ENCODE measurements around the gene RBKS. TPM values are rescaled to one million over a fixed set of nuclear protein-coding genes. Genes with fewer than 3 reads are reported as not detected.

Gene RBKS
- total and polyA plus RNA-seq, 2 of the 13 experiments (the other 11 are each of a cell fraction or from before 2014, with no cell fraction given), result 7.7 to 8.3 TPM

DNA sequence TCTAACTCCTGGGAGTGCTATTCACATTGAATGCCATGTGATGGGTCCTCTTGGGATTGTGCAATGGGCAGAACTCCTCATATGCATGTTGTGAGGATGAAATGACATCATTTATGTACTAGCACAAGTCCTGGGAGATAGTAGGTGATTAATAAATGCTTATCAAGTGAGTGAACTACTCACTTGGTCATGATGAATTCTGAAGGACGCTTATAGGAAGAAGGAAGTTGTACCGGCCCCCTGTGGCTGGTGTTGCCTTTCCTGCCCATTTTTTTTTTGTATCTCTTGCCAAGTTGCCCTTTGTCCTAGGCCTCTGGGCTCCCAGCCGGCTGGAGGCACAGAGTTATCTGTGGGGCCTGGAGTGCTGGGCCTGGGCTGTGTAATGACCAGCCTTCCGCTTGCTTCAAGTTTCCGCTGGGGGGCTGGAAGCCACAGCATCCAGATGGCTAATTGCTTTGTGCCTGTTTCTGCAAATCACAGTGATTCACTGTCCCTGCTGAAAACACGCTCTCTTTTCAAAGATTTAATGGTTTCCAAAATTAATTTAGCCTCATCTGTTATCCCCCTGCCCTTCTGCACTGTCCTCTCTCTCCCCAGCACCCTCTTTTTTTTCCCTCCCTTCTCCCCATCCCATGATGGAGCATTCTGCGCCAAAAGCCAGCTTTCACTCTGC is 152.4 kb downstream of the RBKS start (continued):
- TF ChIP-seq HMG20A (CRISPR knock-in tag; IDR thresholded peaks at IDR 0.05; ENCODE audit: borderline replicate concordance) (peak; percentile 73), ZSCAN25 (CRISPR knock-in tag; IDR thresholded peaks at IDR 0.05) (peak; percentile 41), ZNF441 (CRISPR knock-in tag; IDR thresholded peaks at IDR 0.05; ENCODE audit: borderline replicate concordance) (peak; percentile 22), ZNF383 (CRISPR knock-in tag; IDR thresholded peaks at IDR 0.05; ENCODE audit: borderline replicate concordance) (no peak), ELF4 (CRISPR knock-in tag; IDR thresholded peaks at IDR 0.05; ENCODE audit: borderline replicate concordance) (peak; percentile 90; the same call in 1 of the 2 replicates), ZBTB1 (CRISPR knock-in tag; IDR thresholded peaks at IDR 0.05; ENCODE audit: borderline replicate concordance) (no peak), RBFOX2 (IDR thresholded peaks at IDR 0.05; ENCODE audit: low read depth, low read length) (0 out of 2 replicates have a peak, but pooled peaks have one; percentile 37), SATB2 (CRISPR knock-in tag; IDR thresholded peaks at IDR 0.05) (0 out of 2 replicates have a peak, but pooled peaks have one; percentile 32), RARG (CRISPR knock-in tag; IDR thresholded peaks at IDR 0.05; ENCODE audit: low read depth) (no peak), ZNF362 (CRISPR knock-in tag; IDR thresholded peaks at IDR 0.05; ENCODE audit: borderline replicate concordance) (peak; percentile 98)
- TF ChIP-seq, protein P1, sequence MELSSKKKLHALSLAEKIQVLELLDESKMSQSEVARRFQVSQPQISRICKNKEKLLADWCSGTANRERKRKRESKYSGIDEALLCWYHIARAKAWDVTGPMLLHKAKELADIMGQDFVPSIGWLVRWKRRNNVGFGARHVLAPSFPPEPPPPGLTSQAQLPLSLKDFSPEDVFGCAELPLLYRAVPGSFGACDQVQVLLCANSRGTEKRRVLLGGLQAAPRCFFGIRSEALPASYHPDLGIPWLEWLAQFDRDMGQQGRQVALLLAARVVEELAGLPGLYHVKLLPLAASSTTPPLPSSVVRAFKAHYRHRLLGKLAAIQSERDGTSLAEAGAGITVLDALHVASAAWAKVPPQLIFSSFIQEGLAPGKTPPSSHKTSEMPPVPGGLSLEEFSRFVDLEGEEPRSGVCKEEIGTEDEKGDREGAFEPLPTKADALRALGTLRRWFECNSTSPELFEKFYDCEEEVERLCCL (CRISPR knock-in tag; IDR thresholded peaks at IDR 0.05; ENCODE audit: borderline replicate concordance), result peak; percentile 81
- TF ChIP-seq, protein P2, sequence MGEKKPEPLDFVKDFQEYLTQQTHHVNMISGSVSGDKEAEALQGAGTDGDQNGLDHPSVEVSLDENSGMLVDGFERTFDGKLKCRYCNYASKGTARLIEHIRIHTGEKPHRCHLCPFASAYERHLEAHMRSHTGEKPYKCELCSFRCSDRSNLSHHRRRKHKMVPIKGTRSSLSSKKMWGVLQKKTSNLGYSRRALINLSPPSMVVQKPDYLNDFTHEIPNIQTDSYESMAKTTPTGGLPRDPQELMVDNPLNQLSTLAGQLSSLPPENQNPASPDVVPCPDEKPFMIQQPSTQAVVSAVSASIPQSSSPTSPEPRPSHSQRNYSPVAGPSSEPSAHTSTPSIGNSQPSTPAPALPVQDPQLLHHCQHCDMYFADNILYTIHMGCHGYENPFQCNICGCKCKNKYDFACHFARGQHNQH (CRISPR knock-in tag; IDR thresholded peaks at IDR 0.05), result peak; percentile 51; the same call in 1 of the 2 replicates
- TF ChIP-seq, protein P3, sequence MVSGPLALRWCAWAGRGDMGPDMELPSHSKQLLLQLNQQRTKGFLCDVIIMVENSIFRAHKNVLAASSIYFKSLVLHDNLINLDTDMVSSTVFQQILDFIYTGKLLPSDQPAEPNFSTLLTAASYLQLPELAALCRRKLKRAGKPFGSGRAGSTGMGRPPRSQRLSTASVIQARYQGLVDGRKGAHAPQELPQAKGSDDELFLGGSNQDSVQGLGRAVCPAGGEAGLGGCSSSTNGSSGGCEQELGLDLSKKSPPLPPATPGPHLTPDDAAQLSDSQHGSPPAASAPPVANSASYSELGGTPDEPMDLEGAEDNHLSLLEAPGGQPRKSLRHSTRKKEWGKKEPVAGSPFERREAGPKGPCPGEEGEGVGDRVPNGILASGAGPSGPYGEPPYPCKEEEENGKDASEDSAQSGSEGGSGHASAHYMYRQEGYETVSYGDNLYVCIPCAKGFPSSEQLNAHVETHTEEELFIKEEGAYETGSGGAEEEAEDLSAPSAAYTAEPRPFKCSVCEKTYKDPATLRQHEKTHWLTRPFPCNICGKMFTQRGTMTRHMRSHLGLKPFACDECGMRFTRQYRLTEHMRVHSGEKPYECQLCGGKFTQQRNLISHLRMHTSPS (CRISPR knock-in tag; IDR thresholded peaks at IDR 0.05; ENCODE audit: low read depth), result peak; percentile 68; the same call in 1 of the 2 replicates
- TF ChIP-seq, protein P4, sequence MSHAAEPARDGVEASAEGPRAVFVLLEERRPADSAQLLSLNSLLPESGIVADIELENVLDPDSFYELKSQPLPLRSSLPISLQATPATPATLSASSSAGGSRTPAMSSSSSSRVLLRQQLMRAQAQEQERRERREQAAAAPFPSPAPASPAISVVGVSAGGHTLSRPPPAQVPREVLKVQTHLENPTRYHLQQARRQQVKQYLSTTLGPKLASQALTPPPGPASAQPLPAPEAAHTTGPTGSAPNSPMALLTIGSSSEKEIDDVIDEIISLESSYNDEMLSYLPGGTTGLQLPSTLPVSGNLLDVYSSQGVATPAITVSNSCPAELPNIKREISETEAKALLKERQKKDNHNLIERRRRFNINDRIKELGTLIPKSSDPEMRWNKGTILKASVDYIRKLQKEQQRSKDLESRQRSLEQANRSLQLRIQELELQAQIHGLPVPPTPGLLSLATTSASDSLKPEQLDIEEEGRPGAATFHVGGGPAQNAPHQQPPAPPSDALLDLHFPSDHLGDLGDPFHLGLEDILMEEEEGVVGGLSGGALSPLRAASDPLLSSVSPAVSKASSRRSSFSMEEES (CRISPR knock-in tag; IDR thresholded peaks at IDR 0.05), result peak; percentile 36; the same call in 1 of the 2 replicates
- TF ChIP-seq, protein P5, sequence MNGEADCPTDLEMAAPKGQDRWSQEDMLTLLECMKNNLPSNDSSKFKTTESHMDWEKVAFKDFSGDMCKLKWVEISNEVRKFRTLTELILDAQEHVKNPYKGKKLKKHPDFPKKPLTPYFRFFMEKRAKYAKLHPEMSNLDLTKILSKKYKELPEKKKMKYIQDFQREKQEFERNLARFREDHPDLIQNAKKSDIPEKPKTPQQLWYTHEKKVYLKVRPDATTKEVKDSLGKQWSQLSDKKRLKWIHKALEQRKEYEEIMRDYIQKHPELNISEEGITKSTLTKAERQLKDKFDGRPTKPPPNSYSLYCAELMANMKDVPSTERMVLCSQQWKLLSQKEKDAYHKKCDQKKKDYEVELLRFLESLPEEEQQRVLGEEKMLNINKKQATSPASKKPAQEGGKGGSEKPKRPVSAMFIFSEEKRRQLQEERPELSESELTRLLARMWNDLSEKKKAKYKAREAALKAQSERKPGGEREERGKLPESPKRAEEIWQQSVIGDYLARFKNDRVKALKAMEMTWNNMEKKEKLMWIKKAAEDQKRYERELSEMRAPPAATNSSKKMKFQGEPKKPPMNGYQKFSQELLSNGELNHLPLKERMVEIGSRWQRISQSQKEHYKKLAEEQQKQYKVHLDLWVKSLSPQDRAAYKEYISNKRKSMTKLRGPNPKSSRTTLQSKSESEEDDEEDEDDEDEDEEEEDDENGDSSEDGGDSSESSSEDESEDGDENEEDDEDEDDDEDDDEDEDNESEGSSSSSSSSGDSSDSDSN (CRISPR knock-in tag; IDR thresholded peaks at IDR 0.05), result peak; percentile 73
- TF ChIP-seq, protein P6, sequence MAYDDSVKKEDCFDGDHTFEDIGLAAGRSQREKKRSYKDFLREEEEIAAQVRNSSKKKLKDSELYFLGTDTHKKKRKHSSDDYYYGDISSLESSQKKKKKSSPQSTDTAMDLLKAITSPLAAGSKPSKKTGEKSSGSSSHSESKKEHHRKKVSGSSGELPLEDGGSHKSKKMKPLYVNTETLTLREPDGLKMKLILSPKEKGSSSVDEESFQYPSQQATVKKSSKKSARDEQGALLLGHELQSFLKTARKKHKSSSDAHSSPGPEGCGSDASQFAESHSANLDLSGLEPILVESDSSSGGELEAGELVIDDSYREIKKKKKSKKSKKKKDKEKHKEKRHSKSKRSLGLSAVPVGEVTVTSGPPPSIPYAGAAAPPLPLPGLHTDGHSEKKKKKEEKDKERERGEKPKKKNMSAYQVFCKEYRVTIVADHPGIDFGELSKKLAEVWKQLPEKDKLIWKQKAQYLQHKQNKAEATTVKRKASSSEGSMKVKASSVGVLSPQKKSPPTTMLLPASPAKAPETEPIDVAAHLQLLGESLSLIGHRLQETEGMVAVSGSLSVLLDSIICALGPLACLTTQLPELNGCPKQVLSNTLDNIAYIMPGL (CRISPR knock-in tag; IDR thresholded peaks at IDR 0.05; ENCODE audit: borderline replicate concordance in 1 of 2, low read depth in 1 of 2), result peak in 1 of 2 experiments; percentile 31; a peak in 1 of 4 replicates

Measured in HepG2 (cell line).